Activated CD4-positive, alpha-beta T cell treated with anti-CD3 and anti-CD28 coated beads, Interleukin-2, amount 50 U/mL, for 4 hours (primary cell): ENCODE data around the gene CCDC142.

Experiments
- DNase-seq, 2 experiments: peaks; one replicate each; pipeline ENCODE4 v3.0.0-alpha.2; 2020

The CCDC142 gene, protein sequence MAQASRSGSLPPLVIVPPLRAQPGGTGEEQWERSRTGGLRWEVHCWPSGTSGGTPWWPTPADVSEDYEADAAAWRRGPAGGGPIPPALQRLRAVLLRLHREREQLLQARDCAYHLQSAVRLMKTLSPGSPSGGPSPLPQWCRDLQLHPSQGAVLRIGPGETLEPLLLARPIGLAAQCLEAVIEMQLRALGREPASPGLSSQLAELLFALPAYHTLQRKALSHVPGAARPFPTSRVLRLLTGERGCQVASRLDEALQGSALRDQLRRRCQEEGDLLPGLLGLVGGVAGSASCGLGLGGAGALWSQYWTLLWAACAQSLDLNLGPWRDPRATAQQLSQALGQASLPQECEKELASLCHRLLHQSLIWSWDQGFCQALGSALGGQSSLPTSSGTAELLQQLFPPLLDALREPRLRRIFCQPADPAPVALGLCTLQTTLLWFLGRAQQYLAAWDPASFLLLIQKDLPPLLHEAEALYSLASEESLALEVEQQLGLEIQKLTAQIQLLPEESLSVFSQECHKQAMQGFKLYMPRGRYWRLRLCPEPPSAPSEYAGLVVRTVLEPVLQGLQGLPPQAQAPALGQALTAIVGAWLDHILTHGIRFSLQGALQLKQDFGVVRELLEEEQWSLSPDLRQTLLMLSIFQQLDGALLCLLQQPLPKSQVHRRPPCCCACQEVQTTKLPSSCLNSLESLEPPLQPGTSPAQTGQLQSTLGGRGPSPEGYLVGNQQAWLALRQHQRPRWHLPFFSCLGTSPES

DNA sequence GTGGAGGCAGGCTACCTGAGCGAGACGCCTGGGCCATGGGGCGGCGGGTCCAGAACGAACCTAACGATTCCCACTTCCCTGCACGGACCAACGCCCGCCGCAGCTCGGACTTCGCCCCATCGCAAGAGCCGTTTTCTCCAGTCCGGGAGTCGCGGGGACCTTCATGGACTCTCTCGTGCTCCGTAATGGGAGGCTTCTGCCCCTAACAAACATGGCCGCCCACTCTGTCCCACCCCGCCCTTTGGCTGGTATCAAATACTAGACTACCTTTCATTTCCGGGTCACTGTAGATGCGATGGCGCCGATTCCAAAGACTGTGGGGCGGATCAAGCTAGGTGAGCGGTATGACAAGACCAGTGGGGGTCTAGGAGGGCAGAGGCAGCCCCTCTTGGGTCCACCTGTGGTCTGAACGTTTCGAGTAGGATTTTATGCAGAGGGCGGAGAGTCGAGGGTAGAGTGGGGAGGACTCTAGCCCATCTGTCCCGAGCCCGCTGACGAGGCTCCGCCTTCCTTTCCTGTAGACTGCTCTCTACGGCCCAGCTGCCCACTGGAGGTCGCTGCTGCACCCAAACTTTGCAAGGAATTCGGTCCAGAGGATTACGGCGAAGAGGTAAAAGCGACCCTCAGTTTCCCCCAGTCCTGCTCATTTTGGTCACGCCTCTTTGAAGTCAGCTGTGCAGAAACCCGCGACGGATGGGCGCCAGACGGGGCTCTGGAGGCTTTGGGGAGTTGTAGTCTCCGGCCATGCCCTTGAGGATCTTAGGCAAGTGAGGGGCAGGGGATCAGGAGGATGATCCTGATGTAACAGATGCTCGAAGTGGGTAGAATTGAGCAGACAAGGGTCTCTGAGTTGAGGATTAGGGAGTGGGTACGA is at the start of gene CCDC142, which contains the start of gene TTC31:
CCDC142 (minus strand) TSS at position 198 of the 874 bp plus-strand sequence; CDS start at position 37, 161 bp downstream.
TTC31 (plus strand) TSS at position 281 of the 874 bp plus-strand sequence; CDS start at position 296, 15 bp downstream.
- peak; percentile 93 for DNase-seq

DNA sequence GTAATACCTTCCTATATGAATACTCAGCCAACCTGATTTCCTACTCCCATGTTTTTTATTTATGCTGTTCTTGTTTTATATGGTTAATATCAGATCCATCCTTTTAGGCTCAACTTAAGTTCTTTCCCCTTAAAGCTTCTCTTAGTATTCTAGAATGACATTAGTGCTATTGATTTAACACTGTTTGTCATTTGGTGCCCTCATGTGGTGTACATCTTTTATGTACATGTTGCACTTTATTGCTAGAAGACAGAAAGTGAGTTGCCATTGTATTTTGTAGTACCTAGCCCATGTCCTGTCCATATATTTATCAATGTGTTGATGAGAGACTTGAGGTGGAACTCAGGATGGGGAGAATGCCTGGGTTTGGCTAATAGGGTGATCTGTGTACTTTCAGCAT is 49.4 kb upstream of the CCDC142 start:
- no peak for DNase-seq

DNA sequence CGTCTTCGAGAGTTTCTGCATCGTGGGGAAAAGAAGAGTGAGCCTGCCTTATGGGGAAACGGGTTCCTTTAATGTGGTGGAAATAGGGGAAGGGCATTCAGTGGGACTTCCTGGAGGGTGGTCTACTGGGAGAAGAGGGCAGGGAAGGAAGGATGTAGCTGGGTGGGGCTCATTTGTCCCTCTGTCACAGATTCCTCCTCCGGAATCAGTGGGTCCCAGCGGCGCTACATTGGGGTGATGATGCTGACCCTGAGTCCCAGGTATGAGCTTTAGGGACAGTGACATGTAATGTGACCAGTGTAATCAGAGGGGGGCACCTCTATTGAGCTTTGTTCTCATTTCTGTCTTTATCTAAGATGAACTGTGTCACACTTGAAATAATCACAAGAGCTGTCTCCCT is 48.9 kb upstream of the CCDC142 start:
- no peak for DNase-seq

DNA sequence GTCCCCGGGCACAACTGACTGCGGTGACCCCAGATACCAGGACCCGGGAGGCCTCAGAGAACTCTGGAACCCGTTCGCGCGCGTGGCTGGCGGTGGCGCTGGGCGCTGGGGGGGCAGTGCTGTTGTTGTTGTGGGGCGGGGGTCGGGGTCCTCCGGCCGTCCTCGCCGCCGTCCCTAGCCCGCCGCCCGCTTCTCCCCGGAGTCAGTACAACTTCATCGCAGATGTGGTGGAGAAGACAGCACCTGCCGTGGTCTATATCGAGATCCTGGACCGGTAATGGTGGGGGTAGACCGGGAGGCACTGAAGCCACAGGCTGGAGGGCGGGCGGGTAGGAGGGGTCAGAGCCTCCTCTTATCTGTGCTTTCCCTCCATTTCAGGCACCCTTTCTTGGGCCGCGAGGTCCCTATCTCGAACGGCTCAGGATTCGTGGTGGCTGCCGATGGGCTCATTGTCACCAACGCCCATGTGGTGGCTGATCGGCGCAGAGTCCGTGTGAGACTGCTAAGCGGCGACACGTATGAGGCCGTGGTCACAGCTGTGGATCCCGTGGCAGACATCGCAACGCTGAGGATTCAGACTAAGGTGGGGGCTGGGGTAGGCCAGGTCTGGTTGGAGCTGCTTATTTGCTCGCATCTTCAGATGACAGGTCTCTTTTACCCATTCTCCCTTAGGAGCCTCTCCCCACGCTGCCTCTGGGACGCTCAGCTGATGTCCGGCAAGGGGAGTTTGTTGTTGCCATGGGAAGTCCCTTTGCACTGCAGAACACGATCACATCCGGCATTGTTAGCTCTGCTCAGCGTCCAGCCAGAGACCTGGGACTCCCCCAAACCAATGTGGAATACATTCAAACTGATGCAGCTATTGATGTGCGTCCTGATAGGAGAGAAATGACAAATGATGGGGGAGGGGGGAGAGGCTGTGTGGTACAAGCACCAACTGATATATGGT is 47.7 kb upstream of the CCDC142 start:
- DNase-seq: peak in 1 of 2 experiments; percentile 26

GRCh38 chr2:74529357-74530238 is 46.8 kb upstream of the CCDC142 start, which contains the start of the genes AUP1 and HTRA2:
Gene AUP1 (minus strand): TSS chr2:74529706. CDS start chr2:74529629, 77 bp downstream.
Gene HTRA2 (plus strand): TSS chr2:74529933. CDS start chr2:74530007, 74 bp downstream.
- DNase-seq: peak; percentile 79 to 81

GRCh38 chr2:74528600-74529356 is 46.0 kb upstream of the CCDC142 start:
- DNase-seq: no peak

GRCh38 chr2:74527741-74528140 is 44.9 kb upstream of the CCDC142 start:
- no peak for DNase-seq

DNA sequence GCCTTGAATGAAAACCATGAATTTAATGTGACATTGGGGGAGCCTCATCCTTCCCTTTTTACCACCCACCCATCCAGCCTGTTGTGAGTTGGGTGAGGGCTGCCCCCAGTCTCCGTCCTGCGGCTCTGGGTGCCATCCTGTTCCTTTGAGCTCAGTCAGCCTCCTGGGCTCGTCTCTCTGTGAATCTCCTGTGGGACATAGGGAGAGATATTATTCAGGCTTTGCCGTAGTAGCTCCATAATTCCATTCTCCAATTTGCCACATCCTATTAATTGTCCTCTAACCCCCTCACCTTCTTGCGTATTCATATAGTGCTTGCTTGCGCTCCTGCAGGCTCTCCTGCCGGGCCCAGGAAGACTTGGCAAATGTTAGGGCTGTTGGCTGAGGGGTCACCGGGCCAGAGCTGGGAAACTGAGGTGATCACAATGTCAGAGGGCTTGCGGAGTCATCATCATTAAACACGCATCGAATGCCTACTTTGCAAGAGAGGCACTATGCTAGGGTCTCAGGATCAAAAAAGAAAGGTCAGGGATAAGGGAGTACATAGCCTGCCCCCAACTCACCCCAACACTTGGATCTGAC is 43.9 kb upstream of the CCDC142 start:
- DNase-seq: no peak

DNA sequence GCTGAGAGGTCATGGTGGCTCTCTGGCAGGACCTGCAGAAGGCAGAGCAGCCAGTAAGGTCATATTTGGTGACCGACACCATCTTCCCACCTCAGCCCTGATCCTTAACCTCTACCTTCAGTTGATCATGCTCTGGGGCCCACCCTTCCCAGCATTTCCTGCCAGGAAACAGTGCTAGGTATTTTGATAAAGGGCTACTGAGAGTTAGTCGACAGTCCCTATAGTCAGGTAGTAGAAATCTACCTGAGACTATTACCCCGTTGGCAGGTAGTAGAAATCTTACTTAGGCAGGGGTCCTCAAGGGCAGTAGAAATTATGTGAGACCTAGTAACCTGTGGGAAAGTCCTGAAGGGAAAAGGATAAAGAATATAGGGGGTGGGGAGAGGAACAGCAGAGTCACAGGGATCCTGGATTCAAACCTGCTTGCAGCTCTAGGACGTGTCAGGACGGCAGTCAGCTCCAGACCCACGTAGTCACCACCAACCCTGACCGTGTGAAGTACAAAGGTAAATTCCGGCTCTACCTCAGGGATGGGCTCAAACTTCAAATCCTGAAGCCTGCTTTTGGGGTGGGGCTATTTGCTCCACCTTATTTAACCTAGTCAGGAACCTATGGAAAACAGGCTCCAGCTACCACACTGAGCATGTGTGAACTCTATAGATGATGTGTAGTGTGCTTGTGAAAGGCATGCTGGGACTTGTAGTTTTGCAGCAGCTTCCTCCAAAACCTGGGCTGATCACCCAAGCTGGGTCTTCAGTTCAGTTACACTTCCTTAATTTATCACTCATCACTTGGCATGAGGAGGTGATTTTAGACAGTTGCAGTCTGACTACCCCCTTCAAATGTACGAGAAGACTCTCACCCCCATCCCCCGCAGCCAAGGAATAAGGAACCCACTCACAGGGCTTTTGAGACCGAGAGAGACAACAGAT is 43.2 kb upstream of the CCDC142 start, which contains the start of gene DQX1:
DQX1 (minus strand) TSS at position 515 of the 932 bp plus-strand sequence; CDS start at position 13, 502 bp downstream.
- DNase-seq: no peak

GRCh38 chr2:74524955-74525716 is 42.3 kb upstream of the CCDC142 start:
- no peak for DNase-seq

- no peak for DNase-seq
Observed at GRCh38 chr2:74524005-74524404, 41.2 kb upstream of the CCDC142 start.

- no peak for DNase-seq
Observed at GRCh38 chr2:74522516-74522915, 39.7 kb upstream of the CCDC142 start.

- no peak for DNase-seq
Observed at GRCh38 chr2:74516650-74517049, 33.9 kb upstream of the CCDC142 start.

DNA sequence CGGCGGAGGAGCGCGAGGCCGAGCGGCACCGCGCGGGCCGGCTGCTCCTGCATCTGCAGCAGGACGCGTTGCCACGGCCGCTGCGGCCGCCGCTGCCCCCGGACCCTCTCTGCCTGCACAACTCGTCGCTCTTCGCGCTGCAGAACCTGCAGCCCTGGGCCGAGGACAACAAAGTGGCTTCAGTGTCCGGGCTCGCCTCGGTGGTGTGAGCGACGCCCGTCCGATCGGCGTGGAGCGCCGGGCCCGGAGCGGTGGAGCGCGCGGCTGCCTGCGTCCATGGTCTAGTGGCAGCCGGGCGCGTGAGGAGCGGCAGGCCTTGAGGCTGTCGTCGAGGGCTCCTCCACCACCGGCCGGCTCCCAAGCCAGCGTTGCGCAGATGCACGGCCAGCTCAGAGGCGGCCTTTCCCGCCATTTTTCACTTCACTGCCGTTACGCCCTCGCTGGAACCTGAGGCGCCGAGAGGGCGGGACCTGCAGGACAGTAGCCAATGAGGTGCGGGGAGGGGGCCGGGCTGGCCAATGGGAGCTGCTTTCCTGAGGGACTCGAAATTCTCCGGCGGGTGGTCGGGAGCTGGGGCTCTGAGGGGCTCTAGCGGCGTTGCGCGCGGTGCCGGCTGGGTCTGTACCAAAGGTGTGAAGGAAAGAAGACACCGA is 33.3 kb upstream of the CCDC142 start:
- peak; percentile 73 to 75 for DNase-seq

DNA sequence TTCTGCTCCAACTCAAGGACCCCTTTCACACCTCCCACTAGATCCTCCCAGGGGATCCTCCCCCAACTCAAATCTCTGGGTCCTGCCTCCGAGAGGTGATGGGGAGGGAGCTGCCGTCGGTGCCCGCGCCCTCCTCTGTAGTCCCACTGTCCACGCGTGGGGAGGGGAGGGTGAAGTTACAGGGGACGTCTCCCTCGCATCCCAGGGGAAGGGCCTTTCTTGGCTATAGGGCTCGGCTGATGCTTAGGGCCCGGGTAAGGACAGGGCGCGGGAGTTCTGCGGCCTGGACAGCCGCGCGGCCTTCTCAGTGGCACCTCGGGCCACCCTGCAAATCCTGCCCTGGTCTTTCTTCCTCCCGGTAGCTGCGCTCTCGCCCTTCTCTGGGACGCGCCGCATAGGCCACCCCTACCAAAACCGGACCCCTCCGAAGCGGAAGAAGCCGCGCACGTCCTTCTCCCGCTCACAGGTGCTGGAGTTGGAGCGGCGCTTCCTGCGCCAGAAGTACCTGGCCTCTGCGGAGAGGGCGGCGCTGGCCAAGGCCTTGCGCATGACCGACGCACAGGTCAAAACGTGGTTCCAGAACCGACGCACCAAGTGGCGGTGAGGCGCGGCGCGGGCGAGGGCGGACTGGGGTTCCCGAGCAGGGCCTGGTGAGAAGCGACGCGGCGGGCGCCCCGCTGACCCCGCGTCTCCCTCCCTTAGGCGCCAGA is 32.6 kb upstream of the CCDC142 start:
- DNase-seq: no peak
